OCI-LY3 (cell line): ENCODE data around the gene ETV6.

ENCODE experiments used
- H2AFZ ChIP-seq: fragments of 200-600, 300-600 bp; shearing (Covaris generic); 2 replicates; pipeline ENCODE4 v1.6.0; 2014; ENCODE audit warnings: antibody characterized with exemption, low read depth, low read length
- H3K27ac ChIP-seq: fragments of 200-600, 300-600 bp; sonication (generic); 2 replicates; pipeline ENCODE4 v1.5.1; 2014; ENCODE audit warnings: mild to moderate bottlenecking, low read length, moderate library complexity, mixed read lengths
- H3K27me3 ChIP-seq: fragments of 200-600, 300-600 bp; sonication (generic); 2 replicates; pipeline ENCODE4 v1.6.1; 2014; ENCODE audit warnings: low read depth, low read length, mixed read lengths
- H3K36me3 ChIP-seq: fragments of 200-600, 300-600 bp; sonication (generic); replicated peaks from 2 replicates; pipeline ENCODE3; 2014; ENCODE audit warnings: low read depth, low read length, mixed read lengths
- H3K4me1 ChIP-seq: fragments of 300-600, 200-600 bp; sonication (generic); 2 replicates; pipeline ENCODE4 v1.6.1; 2014; ENCODE audit warnings: low read length, mixed read lengths
- H3K4me2 ChIP-seq: fragments of 200-600, 300-600 bp; sonication (generic); 2 replicates; pipeline ENCODE4 v1.6.1; 2014; ENCODE audit warnings: low read length, mixed read lengths
- H3K4me3 ChIP-seq: fragments of 300-600, 200-600 bp; sonication (generic); 2 replicates; pipeline ENCODE4 v1.5.1; 2014; ENCODE audit warnings: antibody characterized with exemption, mild to moderate bottlenecking, low read length, moderate library complexity
- H3K79me2 ChIP-seq: fragments of 300-600, 200-600 bp; shearing (Covaris generic); 2 replicates; pipeline ENCODE4 v1.6.1; 2014; ENCODE audit warnings: mild to moderate bottlenecking, low read length, mixed read lengths
- H3K9ac ChIP-seq: fragments of 300-600, 200-600 bp; shearing (Covaris generic); 2 replicates; pipeline ENCODE4 v1.6.0; 2014; ENCODE audit warnings: mild to moderate bottlenecking, low read length, moderate library complexity
- H3K9me3 ChIP-seq: fragments of 200-600, 300-600 bp; shearing (Covaris generic); 2 replicates; pipeline ENCODE4 v1.6.1; 2014; ENCODE audit warnings: low read length, mixed read lengths; ENCODE audit not compliant: insufficient read depth
- H4K20me1 ChIP-seq: fragments of 200-600, 300-600 bp; sonication (generic); 2 replicates; pipeline ENCODE4 v1.6.1; 2016; ENCODE audit warnings: low read length, mixed read lengths; ENCODE audit not compliant: insufficient read depth
- CTCF ChIP-seq: fragments of 200-600, 300-600 bp; sonication (generic); IDR thresholded peaks from 2 replicates; pipeline ENCODE4 v1.5.1; 2014; ENCODE audit warnings: antibody characterized with exemption, low read length, low read depth
- EZH2phosphoT487 ChIP-seq: fragments of 200-600 bp; shearing (Covaris generic); IDR thresholded peaks from 2 replicates; pipeline ENCODE4 v1.6.1; 2018; ENCODE audit warnings: antibody characterized with exemption, mixed run types, low read depth

ETV6 gene

GRCh38 chr12:11881835-11882234 lies 232.4 kb downstream of the ETV6 start:
- Histone ChIP-seq H4K20me1 (no peaks in the 10 kb centered on the region; the same call in 1 of the 2 replicates), H2AFZ (no peak overlapping the region), H3K4me1 (no peaks in the 10 kb centered on the region), H3K36me3 (peaks cover 47% of the 10 kb centered on the region), H3K79me2 (peaks cover 11% of the 10 kb centered on the region; the same call in 1 of the 2 replicates), H3K4me2 (no peak overlapping the region), H3K9ac (no peak overlapping the region), H3K27ac (no peak overlapping the region), H3K9me3 (no peaks in the 10 kb centered on the region), H3K4me3 (no peak overlapping the region), H3K27me3 (no peaks in the 10 kb centered on the region)
- TF ChIP-seq EZH2phosphoT487, result no peak
- TF ChIP-seq CTCF, result no peak

- Histone ChIP-seq H3K9ac (no peak overlapping the region), H3K4me1 (no peaks in the 10 kb centered on the region), H3K27me3 (no peaks in the 10 kb centered on the region), H3K9me3 (no peaks in the 10 kb centered on the region), H2AFZ (no peak overlapping the region), H3K27ac (no peak overlapping the region), H3K79me2 (peaks cover 11% of the 10 kb centered on the region; the same call in 1 of the 2 replicates), H4K20me1 (no peaks in the 10 kb centered on the region; the same call in 1 of the 2 replicates), H3K4me2 (no peak overlapping the region), H3K4me3 (no peak overlapping the region), H3K36me3 (peaks cover 50% of the 10 kb centered on the region)
- TF ChIP-seq EZH2phosphoT487 (no peak), CTCF (no peak)
Measured at GRCh38 chr12:11882301-11883019, 233.0 kb downstream of the ETV6 start.

GRCh38 chr12:11884116-11884515 lies 234.6 kb downstream of the ETV6 start:
- Histone ChIP-seq H2AFZ (no peak overlapping the region), H3K36me3 (peaks cover 57% of the 10 kb centered on the region), H3K4me2 (no peak overlapping the region), H3K27me3 (no peaks in the 10 kb centered on the region), H3K27ac (no peak overlapping the region), H3K4me3 (no peak overlapping the region), H3K4me1 (no peaks in the 10 kb centered on the region), H3K79me2 (peaks cover 6% of the 10 kb centered on the region; the same call in 1 of the 2 replicates), H3K9me3 (no peaks in the 10 kb centered on the region), H3K9ac (no peak overlapping the region), H4K20me1 (no peaks in the 10 kb centered on the region; the same call in 1 of the 2 replicates)
- TF ChIP-seq EZH2phosphoT487 (no peak), CTCF (no peak)

- no peaks in the 10 kb centered on the region; the same call in 1 of the 2 replicates for H4K20me1 ChIP-seq
- H3K9ac ChIP-seq, result no peak overlapping the region
- peaks cover 6% of the 10 kb centered on the region; the same call in 1 of the 2 replicates for H3K79me2 ChIP-seq
- H3K36me3 ChIP-seq, result peaks cover 58% of the 10 kb centered on the region
- no peak overlapping the region for H3K27ac ChIP-seq
- no peak overlapping the region for H3K4me2 ChIP-seq
- no peaks in the 10 kb centered on the region for H3K4me1 ChIP-seq
- no peak overlapping the region for H3K4me3 ChIP-seq
- no peaks in the 10 kb centered on the region for H3K9me3 ChIP-seq
- H2AFZ ChIP-seq, result no peak overlapping the region
- TF ChIP-seq EZH2phosphoT487 (no peak), CTCF (no peak)
- no peaks in the 10 kb centered on the region for H3K27me3 ChIP-seq
Measured at GRCh38 chr12:11884706-11885105, 235.2 kb downstream of the ETV6 start.
